ENCODE measurements around the gene PPARGC1A.

The PPARGC1A gene

GRCh38 chr4:23911675-23912455, 22.0 kb upstream of the PPARGC1A start:
- DNase-seq (ENCODE audit: low read depth, low spot score): no peak

GRCh38 chr4:23909671-23910070, 19.8 kb upstream of the PPARGC1A start:
- DNase-seq (ENCODE audit: low read depth, low spot score): no peak

- DNase-seq (ENCODE audit: low read depth, low spot score): no peak
These were observed 17.0 kb upstream of the PPARGC1A start for GRCh38 chr4:23906839-23907238.

GRCh38 chr4:23904639-23905071, 14.8 kb upstream of the PPARGC1A start:
- no peak for DNase-seq (ENCODE audit: low read depth, low spot score)

- no peak for DNase-seq (ENCODE audit: low read depth, low spot score)
These were observed 14.1 kb upstream of the PPARGC1A start for GRCh38 chr4:23903859-23904438.

GRCh38 chr4:23902222-23902804, 12.5 kb upstream of the PPARGC1A start:
- DNase-seq (ENCODE audit: low read depth, low spot score): no peak

- no peak for DNase-seq (ENCODE audit: low read depth, low spot score)
These were observed 10.8 kb upstream of the PPARGC1A start for GRCh38 chr4:23900636-23901035.

GRCh38 chr4:23899565-23899964, 9.7 kb upstream of the PPARGC1A start:
- DNase-seq (ENCODE audit: low read depth, low spot score): no peak

- no peak for DNase-seq (ENCODE audit: low read depth, low spot score)
These were observed 7.8 kb upstream of the PPARGC1A start for GRCh38 chr4:23897564-23898109.

GRCh38 chr4:23894021-23894420, 4.2 kb upstream of the PPARGC1A start:
- no peak for DNase-seq (ENCODE audit: low read depth, low spot score)

GRCh38 chr4:23891064-23891421, 1.2 kb upstream of the PPARGC1A start:
- DNase-seq (ENCODE audit: low read depth, low spot score): no peak

- DNase-seq (ENCODE audit: low read depth, low spot score): no peak
These were observed 669 bp upstream of the PPARGC1A start for GRCh38 chr4:23890369-23891063.

- DNase-seq (ENCODE audit: low read depth, low spot score): no peak
These were observed 456 bp downstream of the PPARGC1A start for GRCh38 chr4:23889391-23889790.

- no peak for DNase-seq (ENCODE audit: low read depth, low spot score)
These were observed 1.2 kb downstream of the PPARGC1A start for GRCh38 chr4:23888421-23889319.

- DNase-seq (ENCODE audit: low read depth, low spot score): no peak
These were observed 1.9 kb downstream of the PPARGC1A start for GRCh38 chr4:23887989-23888388.

GRCh38 chr4:23887173-23887572, 2.7 kb downstream of the PPARGC1A start:
- DNase-seq (ENCODE audit: low read depth, low spot score): no peak

- no peak for DNase-seq (ENCODE audit: low read depth, low spot score)
These were observed 3.8 kb downstream of the PPARGC1A start for GRCh38 chr4:23885943-23886590.

- no peak for DNase-seq (ENCODE audit: low read depth, low spot score)
These were observed 5.1 kb downstream of the PPARGC1A start for GRCh38 chr4:23884741-23885140.

- DNase-seq (ENCODE audit: low read depth, low spot score): no peak
These were observed 5.6 kb downstream of the PPARGC1A start for GRCh38 chr4:23884261-23884660.

- DNase-seq (ENCODE audit: low read depth, low spot score): no peak
These were observed 6.8 kb downstream of the PPARGC1A start for GRCh38 chr4:23882976-23883531.
